Activated CD8-positive, alpha-beta memory T cell treated with anti-CD3 and anti-CD28 coated beads, Interleukin-2, amount 10 ng/mL, durations not matched to agents 7 days and 5 days (primary cell): ENCODE measurements around the gene CXCL5. TPM values are rescaled to one million over a fixed set of nuclear protein-coding genes. Genes with fewer than 3 reads are reported as not detected.
"Not testable (repeated sequence)": the region's sequence is repeated elsewhere in the genome, so short reads cannot be mapped to it uniquely, and the experiment has no call there.

Experiments
- ATAC-seq: fragments of 150-1000 bp; cut with Tn5 transposase; one replicate; pipeline ENCODE4 v1.10.0; 2021; ENCODE audit warnings: moderate library complexity
- CTCF ChIA-PET: fragments of 350-600 bp; sonication (Branson Sonifier 250); formaldehyde crosslinking; loops from one replicate; lab custom pipeline; 2021; ENCODE audit warnings: antibody characterized with exemption; lab: Charles Lee
- DNase-seq: peaks from one replicate; pipeline ENCODE4 v3.0.0-alpha.2; 2020
- H3K27ac Mint-ChIP-seq: one replicate; pipeline ENCODE4 v1.8.0; 2021; ENCODE audit warnings: mild to moderate bottlenecking, mixed read lengths
- H3K27me3 Mint-ChIP-seq: one replicate; pipeline ENCODE4 v1.8.0; 2021; ENCODE audit warnings: mixed read lengths
- H3K36me3 Mint-ChIP-seq: one replicate; pipeline ENCODE4 v1.8.0; 2021; ENCODE audit warnings: mild to moderate bottlenecking, mixed read lengths
- H3K4me1 Mint-ChIP-seq: one replicate; pipeline ENCODE4 v1.8.0; 2021; ENCODE audit warnings: mixed read lengths
- H3K4me3 Mint-ChIP-seq: one replicate; pipeline ENCODE4 v1.8.0; 2021; ENCODE audit warnings: mild to moderate bottlenecking, moderate library complexity, mixed read lengths
- H3K9me3 Mint-ChIP-seq: one replicate; pipeline ENCODE4 v1.8.0; 2022; ENCODE audit warnings: low read depth, mixed read lengths
- total RNA-seq, 2 experiments: library from RNA; stranded (reverse); gene quantifications; one replicate each; pipeline ENCODE4 v1.2.3, GENCODE V29; 2021

The CXCL5 gene
- total RNA-seq, 2 experiments from 2014 or later, result not detected

GRCh38 chr4:73976217-73976616 is 22.3 kb downstream of the CXCL5 start:
- H3K4me3 Mint-ChIP-seq, result no peak overlapping the region
- no peak for ATAC-seq
- no peak overlapping the region for H3K27ac Mint-ChIP-seq
- no peaks in the 10 kb centered on the region for H3K4me1 Mint-ChIP-seq
- H3K36me3 Mint-ChIP-seq, result no peaks in the 10 kb centered on the region
- H3K27me3 Mint-ChIP-seq, result no peaks in the 10 kb centered on the region
- CTCF ChIA-PET, result no interaction called here
- DNase-seq, result no peak
- H3K9me3 Mint-ChIP-seq, result peaks cover 6% of the 10 kb centered on the region

DNA sequence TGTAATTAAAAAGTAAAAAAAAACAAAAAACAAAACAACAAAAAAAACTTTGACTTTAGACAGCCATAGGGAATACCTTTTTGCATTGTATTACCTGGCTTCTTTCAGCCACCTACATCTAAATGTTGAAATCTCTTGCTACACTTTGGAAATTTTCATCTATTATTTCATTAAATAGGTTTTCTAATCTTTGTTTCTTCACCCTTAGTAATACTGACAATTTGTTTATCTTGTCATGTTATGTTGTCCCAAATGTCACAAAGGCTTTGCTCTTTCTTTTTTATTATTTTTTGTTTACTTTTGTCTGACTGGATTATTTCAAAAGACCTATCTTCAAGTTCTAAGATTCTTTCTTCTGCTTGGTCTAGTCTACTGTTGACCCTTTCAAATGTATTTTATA is 24.1 kb downstream of the CXCL5 start:
- CTCF ChIA-PET, result no interaction called here
- Mint-ChIP-seq H3K27ac (no peak overlapping the region), H3K27me3 (no peaks in the 10 kb centered on the region), H3K4me3 (no peak overlapping the region), H3K36me3 (no peaks in the 10 kb centered on the region), H3K9me3 (peaks cover 6% of the 10 kb centered on the region), H3K4me1 (no peaks in the 10 kb centered on the region)
- ATAC-seq (no peak), DNase-seq (no peak)

GRCh38 chr4:73970945-73971344 is 27.5 kb downstream of the CXCL5 start:
- Mint-ChIP-seq H3K27ac (no peak overlapping the region), H3K27me3 (no peaks in the 10 kb centered on the region), H3K4me3 (no peak overlapping the region), H3K9me3 (peaks cover 6% of the 10 kb centered on the region), H3K4me1 (no peaks in the 10 kb centered on the region), H3K36me3 (no peaks in the 10 kb centered on the region)
- no peak for ATAC-seq
- CTCF ChIA-PET, result no interaction called here
- no peak for DNase-seq

GRCh38 chr4:73970011-73970410 is 28.5 kb downstream of the CXCL5 start:
- Mint-ChIP-seq H3K4me1 (no peaks in the 10 kb centered on the region), H3K36me3 (no peaks in the 10 kb centered on the region), H3K4me3 (no peak overlapping the region), H3K27me3 (no peaks in the 10 kb centered on the region), H3K27ac (no peak overlapping the region), H3K9me3 (peaks cover 3% of the 10 kb centered on the region)
- DNase-seq (no peak), ATAC-seq (no peak)
- CTCF ChIA-PET, result no interaction called here

GRCh38 chr4:73967866-73968265 is 30.6 kb downstream of the CXCL5 start:
- Mint-ChIP-seq H3K4me1 (no peaks in the 10 kb centered on the region), H3K27ac (no peak overlapping the region), H3K36me3 (no peaks in the 10 kb centered on the region), H3K27me3 (no peaks in the 10 kb centered on the region), H3K9me3 (no peaks in the 10 kb centered on the region), H3K4me3 (no peak overlapping the region)
- CTCF ChIA-PET, result no interaction called here
- no peak for ATAC-seq
- no peak for DNase-seq

DNA sequence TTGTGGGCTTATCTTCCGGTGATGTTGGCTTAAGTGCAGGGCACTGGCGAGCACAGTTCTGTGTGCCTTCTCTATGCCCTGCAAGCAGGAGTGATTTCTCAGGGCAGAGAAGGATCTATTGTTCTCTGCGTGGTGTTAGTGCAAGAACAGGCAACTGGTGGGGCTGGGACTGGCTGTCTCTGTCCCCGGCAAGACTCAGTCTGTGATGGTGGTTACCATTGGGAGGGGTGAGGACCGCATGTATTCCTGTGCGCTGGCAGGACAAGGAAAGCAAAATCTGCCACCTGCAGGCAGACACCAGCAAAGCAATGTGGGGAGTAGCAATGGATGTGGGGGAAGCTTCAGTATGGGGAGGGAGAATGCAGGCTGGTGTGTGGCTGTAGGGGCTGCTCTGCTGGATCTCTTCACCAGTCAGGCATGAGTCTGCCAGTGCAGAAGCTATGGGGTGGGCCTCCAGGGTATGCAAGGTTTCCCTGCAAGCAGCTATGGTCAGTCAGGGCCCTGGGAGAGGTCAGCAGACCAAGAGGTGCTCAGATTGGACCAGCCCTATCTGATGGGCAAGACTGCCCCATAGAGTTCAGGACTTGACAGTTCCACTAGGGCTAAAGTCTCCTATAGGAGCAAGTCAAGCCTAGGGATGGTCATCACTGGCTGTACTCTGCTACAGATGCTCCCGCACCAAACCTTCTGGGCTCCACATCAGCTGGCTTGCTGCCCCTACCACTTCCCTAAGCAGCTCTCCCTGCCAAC is 33.4 kb downstream of the CXCL5 start:
- CTCF ChIA-PET, result no interaction called here
- H3K36me3 Mint-ChIP-seq, result no peaks in the 10 kb centered on the region
- H3K4me3 Mint-ChIP-seq, result no peak overlapping the region
- ATAC-seq (no peak), DNase-seq (no peak)
- H3K27me3 Mint-ChIP-seq, result no peaks in the 10 kb centered on the region
- H3K9me3 Mint-ChIP-seq, result peaks cover 5% of the 10 kb centered on the region
- H3K27ac Mint-ChIP-seq, result no peak overlapping the region
- H3K4me1 Mint-ChIP-seq, result no peaks in the 10 kb centered on the region

DNA sequence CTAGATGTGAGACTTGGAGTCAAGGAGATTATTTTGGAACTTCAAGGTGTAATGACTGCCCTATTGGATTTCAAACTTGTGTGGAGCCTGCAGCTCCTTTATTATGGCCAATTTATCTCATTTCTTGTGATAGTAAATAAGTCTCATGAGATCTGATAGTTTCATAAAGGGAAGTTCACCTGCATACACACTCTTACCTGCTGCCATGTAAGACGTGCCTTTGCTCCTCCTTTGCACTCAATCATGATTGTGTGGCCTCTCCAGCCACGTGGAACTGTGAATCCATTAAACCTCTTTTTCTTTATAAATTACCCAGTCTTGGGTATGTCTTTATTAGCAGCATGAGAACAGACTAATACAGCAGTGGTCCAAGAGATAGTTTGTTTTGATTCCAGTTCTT is 35.8 kb downstream of the CXCL5 start:
- no peaks in the 10 kb centered on the region for H3K4me1 Mint-ChIP-seq
- no peak overlapping the region for H3K4me3 Mint-ChIP-seq
- peaks cover 5% of the 10 kb centered on the region for H3K9me3 Mint-ChIP-seq
- no peak for DNase-seq
- no peaks in the 10 kb centered on the region for H3K27me3 Mint-ChIP-seq
- no peaks in the 10 kb centered on the region for H3K36me3 Mint-ChIP-seq
- no peak overlapping the region for H3K27ac Mint-ChIP-seq
- CTCF ChIA-PET, result no interaction called here
- ATAC-seq, result no peak

GRCh38 chr4:73959041-73959440 is 39.4 kb downstream of the CXCL5 start:
- H3K4me1 Mint-ChIP-seq, H3K27ac Mint-ChIP-seq, H3K9me3 Mint-ChIP-seq, H3K4me3 Mint-ChIP-seq, H3K36me3 Mint-ChIP-seq, ATAC-seq, DNase-seq, H3K27me3 Mint-ChIP-seq, CTCF ChIA-PET: not testable (repeated sequence)

GRCh38 chr4:73952352-73952751 is 46.1 kb downstream of the CXCL5 start:
- no peak for DNase-seq
- CTCF ChIA-PET, result no interaction called here
- H3K4me1 Mint-ChIP-seq, result no peaks in the 10 kb centered on the region
- no peaks in the 10 kb centered on the region for H3K36me3 Mint-ChIP-seq
- no peaks in the 10 kb centered on the region for H3K27me3 Mint-ChIP-seq
- no peak overlapping the region for H3K4me3 Mint-ChIP-seq
- H3K27ac Mint-ChIP-seq, result no peak overlapping the region
- H3K9me3 Mint-ChIP-seq, result no peaks in the 10 kb centered on the region
- ATAC-seq, result no peak

DNA sequence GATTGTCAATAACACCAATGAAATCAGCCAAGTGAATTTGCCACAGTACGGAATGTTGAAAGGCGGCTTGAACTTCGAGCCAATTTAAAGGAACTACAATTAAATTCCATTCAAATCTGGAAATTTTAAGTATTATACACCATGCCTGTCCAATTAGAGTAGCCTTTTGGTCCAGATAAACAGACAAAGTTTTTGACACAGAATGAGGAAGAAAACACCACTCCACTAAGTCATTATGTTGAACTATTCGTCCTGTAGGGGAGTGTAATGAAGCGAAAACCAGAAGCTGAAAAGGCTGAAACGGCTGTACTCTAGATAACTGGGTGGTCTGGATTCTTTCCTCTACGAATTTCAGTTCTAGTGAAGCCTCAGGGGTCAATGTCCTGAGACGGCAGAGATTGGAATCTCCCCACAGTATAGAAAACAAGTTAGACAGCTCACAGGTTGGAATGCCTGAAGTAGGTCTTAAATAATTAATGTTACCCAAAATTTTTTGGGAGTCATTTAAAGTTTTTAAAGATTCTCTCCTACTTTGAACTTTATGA is 48.0 kb downstream of the CXCL5 start:
- DNase-seq, ATAC-seq, H3K4me3 Mint-ChIP-seq, H3K4me1 Mint-ChIP-seq, H3K27ac Mint-ChIP-seq, H3K27me3 Mint-ChIP-seq, CTCF ChIA-PET, H3K9me3 Mint-ChIP-seq, H3K36me3 Mint-ChIP-seq: not testable (repeated sequence)

- Mint-ChIP-seq H3K4me3 (no peak overlapping the region), H3K4me1 (no peaks in the 10 kb centered on the region), H3K27ac (no peak overlapping the region), H3K36me3 (no peaks in the 10 kb centered on the region), H3K27me3 (peaks cover 13% of the 10 kb centered on the region), H3K9me3 (no peaks in the 10 kb centered on the region)
- DNase-seq (no peak), ATAC-seq (no peak)
- CTCF ChIA-PET, result no interaction called here
These were observed 49.3 kb downstream of the CXCL5 start for GRCh38 chr4:73948990-73949706.

GRCh38 chr4:73948291-73948690 is 50.2 kb downstream of the CXCL5 start:
- H3K4me1 Mint-ChIP-seq, result no peaks in the 10 kb centered on the region

GRCh38 chr4:73947239-73947985 is 51.1 kb downstream of the CXCL5 start:
- Mint-ChIP-seq H3K36me3 (no peaks in the 10 kb centered on the region), H3K27ac (no peak overlapping the region), H3K9me3 (no peaks in the 10 kb centered on the region), H3K4me3 (no peak overlapping the region), H3K27me3 (peaks cover 27% of the 10 kb centered on the region), H3K4me1 (no peaks in the 10 kb centered on the region)
- no peak for DNase-seq
- CTCF ChIA-PET, result no interaction called here
- no peak for ATAC-seq

More at GRCh38 chr4:73948291-73948690, 50.2 kb downstream of the CXCL5 start:
- DNase-seq, result no peak
- Mint-ChIP-seq H3K36me3 (no peaks in the 10 kb centered on the region), H3K27me3 (peaks cover 20% of the 10 kb centered on the region), H3K4me3 (no peak overlapping the region), H3K27ac (no peak overlapping the region), H3K9me3 (no peaks in the 10 kb centered on the region)
- ATAC-seq, result no peak
- CTCF ChIA-PET, result no interaction called here
